HG03354 (cell line): ENCODE results near the gene FAM174C.
"Not testable (repeated sequence)": the region's sequence is repeated elsewhere in the genome, so short reads cannot be mapped to it uniquely, and the experiment has no call there.

Experiments used
- ATAC-seq: cut with Tn5 transposase; IDR thresholded peaks from one replicate; pipeline ENCODE4 v1.9.1; 2021; ENCODE audit warnings: mild to moderate bottlenecking; ENCODE audit not compliant: unreplicated experiment, poor library complexity, severe bottlenecking

Gene FAM174C

GRCh38 chr19:1313695-1314613 is 38.6 kb downstream of the FAM174C start:
- ATAC-seq: no peak

GRCh38 chr19:1315470-1316166 is 40.3 kb downstream of the FAM174C start:
- ATAC-seq: no peak

- no peak for ATAC-seq
Measured at GRCh38 chr19:1316466-1316865, 41.1 kb downstream of the FAM174C start.

- ATAC-seq: no peak
Measured at GRCh38 chr19:1317274-1318003, 42.1 kb downstream of the FAM174C start.

GRCh38 chr19:1318678-1319471 is 43.5 kb downstream of the FAM174C start:
- ATAC-seq: no peak

GRCh38 chr19:1320282-1320650 is 44.9 kb downstream of the FAM174C start:
- ATAC-seq: not testable (repeated sequence)

- no peak for ATAC-seq
Measured at GRCh38 chr19:1321539-1321938, 46.2 kb downstream of the FAM174C start.

- ATAC-seq: no peak
Measured at GRCh38 chr19:1322198-1322981, 47.1 kb downstream of the FAM174C start.

GRCh38 chr19:1324249-1324805 is 49.0 kb downstream of the FAM174C start:
- ATAC-seq: no peak

- ATAC-seq: no peak
Measured at GRCh38 chr19:1324806-1325567, 49.7 kb downstream of the FAM174C start.

- ATAC-seq: no peak
Measured at GRCh38 chr19:1325568-1326294, 50.4 kb downstream of the FAM174C start.

GRCh38 chr19:1327125-1327524 is 51.8 kb downstream of the FAM174C start:
- ATAC-seq: no peak
